GM19239 (cell line): ENCODE data around the gene ZNF892.
"Not testable (repeated sequence)": the region's sequence is repeated elsewhere in the genome, so short reads cannot be mapped to it uniquely, and the experiment has no call there.

Experiments used
- DNase-seq: peaks from one replicate; pipeline ENCODE4 v3.0.0; 2011; ENCODE audit warnings: low spot score; ENCODE audit not compliant: insufficient read length
- FAIRE-seq: peaks from 2 replicates; lab custom pipeline; 2011; peaks lifted over from hg19 to GRCh38; lab: Jason Lieb, UNC

The ZNF892 gene

DNA sequence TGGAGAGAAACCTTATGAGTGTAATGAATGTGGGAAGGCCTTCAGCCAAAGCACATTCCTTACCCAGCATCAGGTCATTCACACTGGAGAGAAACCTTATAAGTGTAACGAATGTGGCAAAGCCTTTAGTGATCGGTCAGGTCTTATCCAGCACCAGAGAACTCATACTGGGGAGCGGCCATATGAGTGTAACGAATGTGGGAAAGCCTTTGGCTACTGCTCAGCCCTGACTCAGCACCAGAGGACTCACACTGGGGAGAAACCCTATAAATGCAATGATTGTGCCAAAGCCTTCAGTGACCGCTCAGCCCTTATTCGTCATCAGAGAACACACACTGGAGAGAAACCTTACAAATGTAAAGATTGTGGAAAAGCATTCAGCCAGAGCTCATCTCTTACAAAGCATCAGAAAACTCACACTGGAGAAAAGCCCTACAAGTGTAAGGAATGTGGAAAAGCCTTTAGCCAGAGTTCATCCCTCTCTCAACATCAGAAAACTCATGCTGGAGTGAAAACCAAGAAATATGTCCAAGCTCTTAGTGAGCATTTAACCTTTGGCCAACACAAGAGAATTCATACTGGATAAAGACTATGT is 7.8 kb downstream of the ZNF892 start:
- DNase-seq (no peak), FAIRE-seq (no peak)

DNA sequence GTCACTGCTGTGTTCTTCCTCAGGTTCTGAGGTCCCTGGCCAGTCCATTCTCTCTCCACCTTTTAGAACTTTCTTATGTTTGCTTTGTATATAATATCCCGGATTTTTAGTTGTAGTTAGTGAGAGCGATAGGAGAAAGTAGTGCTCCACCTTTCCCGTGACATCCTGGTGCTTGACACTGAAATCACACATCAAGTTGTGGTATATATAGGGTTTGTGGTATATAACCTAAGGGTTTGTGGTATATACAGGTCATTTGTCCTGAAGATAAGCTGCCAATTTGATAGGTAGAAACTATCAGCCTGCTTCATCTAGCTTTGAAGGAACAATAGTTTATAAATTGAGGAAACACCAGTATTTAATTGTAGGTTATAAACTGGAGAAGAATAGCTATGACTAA is 13.1 kb downstream of the ZNF892 start:
- FAIRE-seq (no peak), DNase-seq (no peak)

DNA sequence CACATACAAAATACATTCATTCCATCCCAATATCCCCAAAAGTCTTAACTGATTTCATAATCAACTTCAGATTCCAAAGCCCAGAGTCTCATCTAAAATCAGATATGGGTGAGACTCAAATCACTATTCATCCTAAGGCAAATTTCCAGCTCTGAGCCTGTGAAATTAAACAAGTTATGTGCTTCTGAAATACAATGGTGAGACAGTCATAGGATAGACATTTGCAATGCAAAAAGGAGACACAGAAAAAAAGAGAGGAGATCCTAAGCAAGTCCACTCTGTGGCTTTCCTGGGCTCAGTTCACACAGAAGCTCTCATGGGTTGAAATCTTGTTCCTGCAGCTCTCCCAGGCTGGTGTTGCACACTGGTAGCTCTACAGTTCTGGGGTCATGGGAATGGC is 18.3 kb downstream of the ZNF892 start:
- DNase-seq (no peak), FAIRE-seq (no peak)

- DNase-seq (peak; percentile 18), FAIRE-seq (no peak)
Measured at GRCh38 chr2:95231723-95232122, 24.4 kb downstream of the ZNF892 start.

- FAIRE-seq: no peak
- DNase-seq: no peak
Measured at GRCh38 chr2:95232232-95232631, 24.9 kb downstream of the ZNF892 start.

GRCh38 chr2:95234286-95234785 is 27.0 kb downstream of the ZNF892 start:
- FAIRE-seq: no peak
- DNase-seq: no peak

DNA sequence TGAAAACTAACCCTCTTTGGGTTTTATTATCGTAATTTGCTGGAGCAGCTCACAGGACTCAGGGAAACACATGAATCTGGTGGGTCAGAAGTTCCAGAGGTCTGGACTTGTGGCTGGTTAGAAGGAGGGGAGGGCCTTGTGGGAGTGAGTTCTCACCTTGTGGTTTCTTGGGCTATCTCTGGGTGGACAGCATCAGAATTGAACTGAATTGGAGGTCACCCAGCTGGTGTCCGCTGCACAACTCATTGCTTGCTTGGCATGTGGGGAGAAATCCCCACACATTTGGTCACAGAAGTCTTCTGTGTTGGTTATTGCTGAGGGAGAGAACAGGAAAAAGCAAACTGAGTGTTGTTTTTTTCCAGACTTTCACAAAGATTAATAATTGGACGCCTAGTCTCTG is 27.5 kb downstream of the ZNF892 start:
- DNase-seq: no peak
- no peak for FAIRE-seq

- DNase-seq (no peak), FAIRE-seq (no peak)
Measured at GRCh38 chr2:95238131-95238530, 30.8 kb downstream of the ZNF892 start.

- FAIRE-seq (no peak), DNase-seq (no peak)
Measured at GRCh38 chr2:95240091-95240490, 32.8 kb downstream of the ZNF892 start.

GRCh38 chr2:95240556-95240955 is 33.2 kb downstream of the ZNF892 start:
- no peak for FAIRE-seq

DNA sequence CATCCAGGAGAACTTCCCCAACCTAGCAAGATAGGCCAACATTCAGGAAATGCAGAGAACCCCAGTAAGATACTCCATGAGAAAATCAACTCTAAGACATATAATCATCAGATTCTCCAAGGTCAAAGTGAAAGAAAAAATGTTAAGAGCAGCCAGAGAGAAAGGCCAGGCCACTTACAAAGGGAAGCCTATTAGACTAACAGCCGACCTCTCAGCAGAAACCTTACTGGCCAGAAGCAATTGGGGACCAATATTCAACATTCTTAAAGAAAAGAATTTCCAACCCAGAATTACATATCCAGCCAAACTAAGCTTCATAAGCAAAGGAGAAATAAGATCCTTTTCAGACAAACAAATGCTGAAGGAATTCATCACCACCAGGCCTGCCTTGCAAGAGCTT is 34.8 kb downstream of the ZNF892 start:
- not testable (repeated sequence) for FAIRE-seq, DNase-seq

More at GRCh38 chr2:95240556-95240955, 33.2 kb downstream of the ZNF892 start:
- DNase-seq: no peak
